SK-N-SH (cell line): ENCODE data around the gene TRPC4. TPM values are rescaled to one million over a fixed set of nuclear protein-coding genes. Genes with fewer than 3 reads are reported as not detected.

Source experiments
- CTCF ChIA-PET: fragments of 300-600, 350-600 bp; formaldehyde crosslinking; extraction: SDS; loops from one replicate; lab custom pipeline; 2021; lab: Yijun Ruan, JAX
- POLR2A ChIA-PET: fragments of 350-600 bp; sonication (Branson Sonifier 250); formaldehyde crosslinking; extraction: SDS; loops from one replicate; lab custom pipeline; 2020; ENCODE audit warnings: antibody characterized with exemption, inconsistent platforms; lab: Yijun Ruan, JAX
- DNase-seq: peaks from one replicate; pipeline ENCODE4 v3.0.0; 2012
- H2AFZ ChIP-seq: fragments of 200-600 bp; sonication (generic); 2 replicates; pipeline ENCODE4 v1.8.1; 2016; ENCODE audit warnings: antibody characterized with exemption, mild to moderate bottlenecking, low read depth
- H3F3A ChIP-seq: fragments of 200-600 bp; sonication (generic); replicated peaks from 2 replicates; pipeline ENCODE3; 2016; ENCODE audit warnings: antibody characterized with exemption, mild to moderate bottlenecking; ENCODE audit not compliant: insufficient read depth
- H3K27ac ChIP-seq, 2 experiments: fragments of 200-500 bp in 1 of 2; fragments of 200-600 bp in 1 of 2; sonication (Bioruptor generic) in 1 of 2; sonication (generic), shearing (Covaris generic) in 1 of 2; 2 replicates each; pipeline versions ENCODE4 v1.5.1 to v1.6.1; 2014 to 2016; ENCODE audit warnings: low read depth in 2 of 2, inconsistent platforms in 1 of 2, low read length in 1 of 2, mild to moderate bottlenecking in 1 of 2, mixed read lengths in 1 of 2
- H3K27me3 ChIP-seq: fragments of 200-600 bp; sonication (generic), shearing (Covaris generic); 2 replicates; pipeline ENCODE4 v1.6.1; 2016; ENCODE audit warnings: mixed run types; ENCODE audit not compliant: insufficient read depth
- H3K36me3 ChIP-seq, 2 experiments: fragments of 200-500 bp in 1 of 2; fragments of 200-600 bp in 1 of 2; sonication (Bioruptor generic) in 1 of 2; sonication (generic) in 1 of 2; replicated peaks in 1 of 2; 2 replicates each; pipeline versions ENCODE3 to v1.5.1; 2014 to 2016; ENCODE audit warnings: low read length in 1 of 2, mild to moderate bottlenecking in 1 of 2; ENCODE audit not compliant: insufficient read depth in 2 of 2, control insufficient read depth in 1 of 2
- H3K4me1 ChIP-seq, 2 experiments: fragments of 200-500 bp in 1 of 2; fragments of 200-600 bp in 1 of 2; sonication (Bioruptor generic) in 1 of 2; sonication (generic), shearing (Covaris generic) in 1 of 2; 2 replicates each; pipeline versions ENCODE4 v1.5.1 to v1.6.1; 2014 to 2016; ENCODE audit warnings: low read depth in 1 of 2, low read length in 1 of 2, mixed run types in 1 of 2; ENCODE audit not compliant: insufficient read depth in 2 of 2, control insufficient read depth in 1 of 2
- H3K4me2 ChIP-seq: fragments of 200-600 bp; sonication (generic), shearing (Covaris generic); 2 replicates; pipeline ENCODE4 v1.6.1; 2017; ENCODE audit warnings: mixed run types
- H3K4me3 ChIP-seq, 2 experiments: fragments of 200-500 bp in 1 of 2; fragments of 200-600 bp in 1 of 2; sonication (Bioruptor generic) in 1 of 2; sonication (generic), shearing (Covaris generic) in 1 of 2; 2 replicates each; pipeline versions ENCODE4 v1.5.1 to v1.8.1; 2014 to 2016; ENCODE audit warnings: low read depth in 2 of 2, inconsistent platforms in 1 of 2, low read length in 1 of 2, mild to moderate bottlenecking in 1 of 2, mixed read lengths in 1 of 2, moderate library complexity in 1 of 2
- H3K79me2 ChIP-seq: fragments of 200-600 bp; sonication (generic); 2 replicates; pipeline ENCODE4 v1.8.1; 2017; ENCODE audit warnings: mild to moderate bottlenecking; ENCODE audit not compliant: insufficient read depth
- H3K9ac ChIP-seq: fragments of 200-600 bp; sonication (generic); 2 replicates; pipeline ENCODE4 v1.6.1; 2017; ENCODE audit warnings: mixed run types
- H3K9me2 ChIP-seq: fragments of 200-600 bp; sonication (generic); 2 replicates; pipeline ENCODE4 v1.6.1; 2017; ENCODE audit warnings: mixed run types
- H3K9me3 ChIP-seq: fragments of 200-600 bp; sonication (generic); 2 replicates; pipeline ENCODE4 v1.6.1; 2017; ENCODE audit warnings: mixed run types, mild to moderate bottlenecking, moderate library complexity
- H4K20me1 ChIP-seq: fragments of 200-600 bp; sonication (generic); 2 replicates; pipeline ENCODE4 v1.6.1; 2017; ENCODE audit warnings: mild to moderate bottlenecking, mixed run types; ENCODE audit not compliant: insufficient read depth
- FOSL2 ChIP-seq: IDR thresholded peaks from 2 replicates; pipeline ENCODE4 v1.4.0; 2012; ENCODE audit warnings: low read depth, mild to moderate bottlenecking, moderate library complexity, borderline replicate concordance
- FOXM1 ChIP-seq: IDR thresholded peaks from 2 replicates; pipeline ENCODE4 v1.4.0; 2012; ENCODE audit warnings: low read depth, mild to moderate bottlenecking
- GATA2 ChIP-seq: sonication (generic); formaldehyde crosslinking; IDR thresholded peaks from 2 replicates; pipeline ENCODE4 v1.5.0; 2020; ENCODE audit warnings: mild to moderate bottlenecking, missing genetic modification reagents
- MAX ChIP-seq: IDR thresholded peaks from 2 replicates; pipeline ENCODE4 v1.4.0; 2012; ENCODE audit warnings: low read depth
- MEF2A ChIP-seq: IDR thresholded peaks from 2 replicates; pipeline ENCODE4 v1.4.0; 2012; ENCODE audit warnings: low read depth, borderline replicate concordance
- PBX3 ChIP-seq: IDR thresholded peaks from 2 replicates; pipeline ENCODE4; 2012
- POLR2AphosphoS5 ChIP-seq: IDR thresholded peaks from 2 replicates; pipeline ENCODE4 v1.6.1; 2012; ENCODE audit warnings: low read depth, low read length
- RXRA ChIP-seq: IDR thresholded peaks from 2 replicates; pipeline ENCODE4 v1.4.0; 2012; ENCODE audit warnings: low read depth, mild to moderate bottlenecking, borderline replicate concordance
- SIN3A ChIP-seq: IDR thresholded peaks from 2 replicates; pipeline ENCODE4 v1.6.1; 2012; ENCODE audit warnings: low read depth, mild to moderate bottlenecking, low read length, moderate library complexity, borderline replicate concordance
- SMC3 ChIP-seq: IDR thresholded peaks from 2 replicates; pipeline ENCODE4 v1.6.1; 2012; ENCODE audit warnings: low read depth, low read length, improper control_type of control experiment
- TAF1 ChIP-seq: IDR thresholded peaks from 2 replicates; pipeline ENCODE4 v1.6.1; 2012; ENCODE audit warnings: low read depth, mild to moderate bottlenecking, low read length, moderate library complexity, borderline replicate concordance
- TEAD4 ChIP-seq: IDR thresholded peaks from 2 replicates; pipeline ENCODE4 v1.4.0; 2012; ENCODE audit warnings: mild to moderate bottlenecking, borderline replicate concordance; ENCODE audit not compliant: insufficient read depth
- USF1 ChIP-seq: IDR thresholded peaks from 2 replicates; pipeline ENCODE4 v1.4.0; 2012; ENCODE audit warnings: low read depth, borderline replicate concordance
- USF2 ChIP-seq: fragments of 150-350 bp; IDR thresholded peaks from 2 replicates; pipeline ENCODE4 v1.6.1; 2017; ENCODE audit warnings: antibody characterized with exemption, low read length, low read depth, borderline replicate concordance
- ZBTB33 ChIP-seq: IDR thresholded peaks from 2 replicates; pipeline ENCODE4 v1.4.0; 2012; ENCODE audit warnings: low read depth, borderline replicate concordance
- WGBS: methylation state at CpG from one replicate; pipeline ENCODE4 v1.1.6; 2017; ENCODE audit warnings: low lambda C conversion rate; 5-methylcytosine and 5-hydroxymethylcytosine counted together
- polyA plus RNA-seq, 3 experiments: library from polyadenylated mRNA; depleted of rRNA; stranded (reverse); fragments of >200 nt; gene quantifications; 2 replicates each; pipeline ENCODE4 v1.2.3, GENCODE V29; 2012

The TRPC4 gene
- polyA plus RNA-seq, 1 of the 3 experiments (the other 2 are of a cell fraction) = not detected

- TF ChIP-seq ZBTB33 (no peak), GATA2 (CRISPR knock-in tag) (no peak)
These were observed 133.5 kb downstream of the TRPC4 start (continued) for GRCh38 chr13:37736045-37736444.

GRCh38 chr13:37735293-37735692, 134.3 kb downstream of the TRPC4 start:
- no peak overlapping the region for H2AFZ ChIP-seq
- POLR2A ChIA-PET = no interaction called here

GRCh38 chr13:37729876-37730275, 139.7 kb downstream of the TRPC4 start:
- H3K4me2 ChIP-seq = no peak overlapping the region
- no peaks in the 10 kb centered on the region for H3K9me3 ChIP-seq
- no peak overlapping the region for H3K27ac ChIP-seq
- POLR2A ChIA-PET = no interaction called here
- 8% methylated on average over 4 of the region's 4 CpGs for WGBS
- no peak for DNase-seq
- H3K9ac ChIP-seq = no peak overlapping the region
- no peaks in the 10 kb centered on the region; the same call in 1 of the 2 replicates for H3K27me3 ChIP-seq
- H3F3A ChIP-seq = no peaks in the 10 kb centered on the region
- CTCF ChIA-PET = no interaction called here
- H3K79me2 ChIP-seq = no peaks in the 10 kb centered on the region
- H2AFZ ChIP-seq = 0 out of 2 replicates have a peak overlapping the region, but pooled peaks have one; percentile 56
- H4K20me1 ChIP-seq = no peaks in the 10 kb centered on the region
- H3K36me3 ChIP-seq = no peaks in the 10 kb centered on the region
- no peak overlapping the region for H3K4me3 ChIP-seq
- H3K9me2 ChIP-seq = no peaks in the 10 kb centered on the region
- H3K4me1 ChIP-seq = no peaks in the 10 kb centered on the region; a peak in 1 of 4 replicates
- TF ChIP-seq SMC3 (no peak), TEAD4 (no peak), FOSL2 (no peak), PBX3 (no peak), GATA2 (CRISPR knock-in tag) (no peak), USF2 (no peak), RXRA (no peak), SIN3A (no peak), MAX (no peak), MEF2A (no peak), POLR2AphosphoS5 (no peak)

More at GRCh38 chr13:37735293-37735692, 134.3 kb downstream of the TRPC4 start:
- 15% methylated on average over 4 of the region's 4 CpGs for WGBS
- no peak overlapping the region for H3K9ac ChIP-seq
- H3K9me3 ChIP-seq = no peaks in the 10 kb centered on the region
- TF ChIP-seq MAX = no peak
- no peak for TF ChIP-seq USF1
- no peak for TF ChIP-seq POLR2AphosphoS5
- TF ChIP-seq USF2 = no peak
- no peak for TF ChIP-seq TAF1
- no peak for TF ChIP-seq FOSL2
- no peak for TF ChIP-seq SIN3A
- no peak for TF ChIP-seq FOXM1
- H3K27ac ChIP-seq = no peak overlapping the region
- CTCF ChIA-PET = no interaction called here
- H3F3A ChIP-seq = no peaks in the 10 kb centered on the region
- no peaks in the 10 kb centered on the region for H3K36me3 ChIP-seq
- no peaks in the 10 kb centered on the region for H3K9me2 ChIP-seq
- no peaks in the 10 kb centered on the region for H3K79me2 ChIP-seq
- H3K4me3 ChIP-seq = no peak overlapping the region
- H4K20me1 ChIP-seq = no peaks in the 10 kb centered on the region
- no peak for DNase-seq
- no peaks in the 10 kb centered on the region for H3K4me1 ChIP-seq
- H3K4me2 ChIP-seq = no peak overlapping the region
- H3K27me3 ChIP-seq = no peaks in the 10 kb centered on the region; the same call in 1 of the 2 replicates
